NCI-H146 treated with DMSO at 0.1 percent for 48 hours (cell line): ENCODE results near the gene MBD6.
"Not testable (repeated sequence)": the region's sequence is repeated elsewhere in the genome, so short reads cannot be mapped to it uniquely, and the experiment has no call there.

Experiments used
- DNase-seq: peaks from one replicate; lab custom pipeline; 2025; ENCODE audit not compliant: unreplicated experiment; lab: John Stamatoyannopoulos, UW

Gene MBD6

GRCh38 chr12:57514720-57515407 lies 7.8 kb upstream of the MBD6 start:
- DNase-seq: no peak

- DNase-seq: no peak
Measured at GRCh38 chr12:57515408-57515933, 7.2 kb upstream of the MBD6 start.

- DNase-seq: no peak
Measured at GRCh38 chr12:57515934-57516541, 6.6 kb upstream of the MBD6 start.

- DNase-seq: no peak
Measured at GRCh38 chr12:57516617-57517153, 5.9 kb upstream of the MBD6 start.

- DNase-seq: no peak
Measured at GRCh38 chr12:57517187-57517586, 5.4 kb upstream of the MBD6 start.

GRCh38 chr12:57517718-57518117 lies 4.9 kb upstream of the MBD6 start:
- DNase-seq: not testable (repeated sequence)

GRCh38 chr12:57518176-57518919 lies 4.3 kb upstream of the MBD6 start:
- DNase-seq: no peak

GRCh38 chr12:57518920-57519795 lies 3.5 kb upstream of the MBD6 start:
- DNase-seq: no peak

- no peak for DNase-seq
Measured at GRCh38 chr12:57519796-57520052, 2.9 kb upstream of the MBD6 start.

- peak; percentile 94 for DNase-seq
Measured at GRCh38 chr12:57520053-57520818, 2.4 kb upstream of the MBD6 start, which contains the start of gene DDIT3. Gene DDIT3 (minus strand): TSS chr12:57520514. CDS start chr12:57517406, 3,108 bp downstream.

- peak; percentile 24 for DNase-seq
Measured at GRCh38 chr12:57521525-57522010, 1.1 kb upstream of the MBD6 start.

- DNase-seq: no peak
Measured at GRCh38 chr12:57522887-57523705, 472 bp downstream of the MBD6 start.

GRCh38 chr12:57523706-57524614 lies 1.3 kb downstream of the MBD6 start:
- DNase-seq: no peak

- no peak for DNase-seq
Measured at GRCh38 chr12:57524814-57525614, 2.4 kb downstream of the MBD6 start.

GRCh38 chr12:57525615-57526383 lies 3.2 kb downstream of the MBD6 start:
- DNase-seq: no peak

GRCh38 chr12:57526477-57527126 lies 4.0 kb downstream of the MBD6 start:
- no peak for DNase-seq
